Measurements from ENCODE around the gene TBC1D22A.

DNA sequence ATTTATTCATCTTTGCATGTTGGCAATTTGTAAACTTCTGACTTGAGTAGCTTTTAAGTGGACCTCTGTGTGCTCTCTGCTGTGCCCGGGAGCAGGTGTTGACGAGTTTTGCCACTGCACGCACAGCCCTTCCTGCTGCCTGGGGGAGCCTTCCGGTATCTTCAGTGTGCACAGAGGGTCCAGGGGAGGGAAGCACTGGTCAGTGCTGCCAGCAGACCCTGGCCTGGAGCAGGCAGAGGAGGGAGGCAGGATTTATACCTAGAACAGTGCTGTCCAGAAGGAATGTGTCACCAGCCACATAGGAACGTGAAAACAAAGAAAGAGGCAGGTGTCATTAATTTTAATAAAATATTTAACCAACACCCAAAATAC lies 403.6 kb downstream of the TBC1D22A start:
- TF ChIP-seq, protein P1, sequence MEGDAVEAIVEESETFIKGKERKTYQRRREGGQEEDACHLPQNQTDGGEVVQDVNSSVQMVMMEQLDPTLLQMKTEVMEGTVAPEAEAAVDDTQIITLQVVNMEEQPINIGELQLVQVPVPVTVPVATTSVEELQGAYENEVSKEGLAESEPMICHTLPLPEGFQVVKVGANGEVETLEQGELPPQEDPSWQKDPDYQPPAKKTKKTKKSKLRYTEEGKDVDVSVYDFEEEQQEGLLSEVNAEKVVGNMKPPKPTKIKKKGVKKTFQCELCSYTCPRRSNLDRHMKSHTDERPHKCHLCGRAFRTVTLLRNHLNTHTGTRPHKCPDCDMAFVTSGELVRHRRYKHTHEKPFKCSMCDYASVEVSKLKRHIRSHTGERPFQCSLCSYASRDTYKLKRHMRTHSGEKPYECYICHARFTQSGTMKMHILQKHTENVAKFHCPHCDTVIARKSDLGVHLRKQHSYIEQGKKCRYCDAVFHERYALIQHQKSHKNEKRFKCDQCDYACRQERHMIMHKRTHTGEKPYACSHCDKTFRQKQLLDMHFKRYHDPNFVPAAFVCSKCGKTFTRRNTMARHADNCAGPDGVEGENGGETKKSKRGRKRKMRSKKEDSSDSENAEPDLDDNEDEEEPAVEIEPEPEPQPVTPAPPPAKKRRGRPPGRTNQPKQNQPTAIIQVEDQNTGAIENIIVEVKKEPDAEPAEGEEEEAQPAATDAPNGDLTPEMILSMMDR (IDR thresholded peaks at IDR 0.05), result no peak
- TF ChIP-seq POLR2A (IDR thresholded peaks at IDR 0.05), result no peak
